Measurements from ENCODE around the gene FLVCR2. TPM values are rescaled to one million over a fixed set of nuclear protein-coding genes. Genes with fewer than 3 reads are reported as not detected.

The FLVCR2 gene
- total and polyA plus RNA-seq, 2 experiments from 2014 or later = 1.4 to 3.1 TPM

GRCh38 chr14:75568791-75569190 is 9.6 kb upstream of the FLVCR2 start (continued):
- no peak for TF ChIP-seq ZNF462 (CRISPR knock-in tag; IDR thresholded peaks at IDR 0.05)
- no peak for TF ChIP-seq CREB1 (CRISPR knock-in tag; IDR thresholded peaks at IDR 0.05; ENCODE audit: low read depth)
- no peak for TF ChIP-seq STAT1 (IDR thresholded peaks at IDR 0.05; ENCODE audit: unreplicated experiment)
- no peak for TF ChIP-seq NANOG (IDR thresholded peaks at IDR 0.05; ENCODE audit: borderline replicate concordance)
- TF ChIP-seq ZNF114 (CRISPR knock-in tag; IDR thresholded peaks at IDR 0.05) = no peak
- TF ChIP-seq EZH2 (IDR thresholded peaks at IDR 0.05; ENCODE audit: low read depth, unreplicated experiment) = no peak
- no peak for TF ChIP-seq CTCF (conservative IDR thresholded peaks at IDR 0.05; ENCODE audit: low read depth in 2 of 2)

- no peaks in the 10 kb centered on the region for H3K79me2 ChIP-seq (replicated peaks; ENCODE audit: insufficient read depth)
- H3K27me3 ChIP-seq (ENCODE audit: insufficient read depth) = no peaks in the 10 kb centered on the region; the same call in 1 of the 2 replicates
- no peak overlapping the region; the same call in 2 of the 3 replicates for H3K4me3 Mint-ChIP-seq
- no peaks in the 10 kb centered on the region for H3F3A ChIP-seq (replicated peaks; ENCODE audit: low read depth)
- no peak overlapping the region for H3K4me2 ChIP-seq
- ATAC-seq (no peak), DNase-seq (ENCODE audit: low spot score) (no peak)
- no peaks in the 10 kb centered on the region; the same call in 2 of the 3 replicates for H3K4me1 Mint-ChIP-seq
- H2AFZ ChIP-seq = no peak overlapping the region
- H3K27ac Mint-ChIP-seq = no peak overlapping the region
- H3K9me3 Mint-ChIP-seq = no peaks in the 10 kb centered on the region; the same call in 2 of the 3 replicates
- no peak overlapping the region for H3K27ac ChIP-seq (ENCODE audit: low read depth)
- H3K9me2 ChIP-seq (ENCODE audit: insufficient read depth) = 0 out of 2 replicates have a peak, but pooled peaks cover 5% of the 10 kb centered on the region
- H3K36me3 Mint-ChIP-seq (ENCODE audit: low read depth) = no peaks in the 10 kb centered on the region
- H3K36me3 ChIP-seq (ENCODE audit: insufficient read depth) = no peaks in the 10 kb centered on the region
- H3K4me3 ChIP-seq = no peak overlapping the region
- H3K4me1 ChIP-seq (ENCODE audit: insufficient read depth) = no peaks in the 10 kb centered on the region
- peaks cover 3% of the 10 kb centered on the region for H3K27me3 Mint-ChIP-seq (ENCODE audit: insufficient read depth, low read depth, poor library complexity)
- H4K20me1 ChIP-seq (replicated peaks; ENCODE audit: insufficient read depth) = no peaks in the 10 kb centered on the region
- no peak for TF ChIP-seq ZNF114 (CRISPR knock-in tag; IDR thresholded peaks at IDR 0.05)
- TF ChIP-seq ETS1 (IDR thresholded peaks at IDR 0.05) = no peak
- TF ChIP-seq CTCF (conservative IDR thresholded peaks at IDR 0.05; ENCODE audit: low read depth in 2 of 2) = no peak
- no peak for TF ChIP-seq STAT1 (IDR thresholded peaks at IDR 0.05; ENCODE audit: unreplicated experiment)
- TF ChIP-seq ZNF331 (CRISPR knock-in tag; IDR thresholded peaks at IDR 0.05; ENCODE audit: low read depth) = no peak
- TF ChIP-seq REST (IDR thresholded peaks at IDR 0.05; ENCODE audit: unreplicated experiment) = no peak
Observed at GRCh38 chr14:75570797-75571196, 7.6 kb upstream of the FLVCR2 start.
